ENCODE results near the gene PMVK.

DNA sequence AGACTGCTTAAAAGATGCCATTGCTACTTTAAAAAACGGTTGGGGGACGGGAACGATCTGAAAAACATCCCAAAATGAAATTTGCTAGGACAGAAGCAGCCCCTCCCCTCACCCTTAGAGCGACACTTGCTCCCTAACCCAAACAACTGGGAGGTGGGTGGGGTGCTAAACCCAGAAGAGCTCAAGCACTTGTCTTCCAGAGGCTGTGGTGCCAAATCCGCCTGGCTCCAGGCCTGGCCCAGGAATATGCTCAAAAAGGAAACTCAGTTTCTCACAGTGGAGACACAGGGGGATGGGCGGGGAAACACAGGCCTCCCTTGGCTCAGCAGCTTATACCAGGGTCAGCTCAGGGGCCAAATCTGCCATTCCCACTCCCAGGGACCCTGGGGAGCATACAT lies 20.0 kb upstream of the PMVK start:
- no peak for TF ChIP-seq POLR2A (IDR thresholded peaks at IDR 0.05)
- TF ChIP-seq, protein P1, sequence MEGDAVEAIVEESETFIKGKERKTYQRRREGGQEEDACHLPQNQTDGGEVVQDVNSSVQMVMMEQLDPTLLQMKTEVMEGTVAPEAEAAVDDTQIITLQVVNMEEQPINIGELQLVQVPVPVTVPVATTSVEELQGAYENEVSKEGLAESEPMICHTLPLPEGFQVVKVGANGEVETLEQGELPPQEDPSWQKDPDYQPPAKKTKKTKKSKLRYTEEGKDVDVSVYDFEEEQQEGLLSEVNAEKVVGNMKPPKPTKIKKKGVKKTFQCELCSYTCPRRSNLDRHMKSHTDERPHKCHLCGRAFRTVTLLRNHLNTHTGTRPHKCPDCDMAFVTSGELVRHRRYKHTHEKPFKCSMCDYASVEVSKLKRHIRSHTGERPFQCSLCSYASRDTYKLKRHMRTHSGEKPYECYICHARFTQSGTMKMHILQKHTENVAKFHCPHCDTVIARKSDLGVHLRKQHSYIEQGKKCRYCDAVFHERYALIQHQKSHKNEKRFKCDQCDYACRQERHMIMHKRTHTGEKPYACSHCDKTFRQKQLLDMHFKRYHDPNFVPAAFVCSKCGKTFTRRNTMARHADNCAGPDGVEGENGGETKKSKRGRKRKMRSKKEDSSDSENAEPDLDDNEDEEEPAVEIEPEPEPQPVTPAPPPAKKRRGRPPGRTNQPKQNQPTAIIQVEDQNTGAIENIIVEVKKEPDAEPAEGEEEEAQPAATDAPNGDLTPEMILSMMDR (IDR thresholded peaks at IDR 0.05), result no peak

Measured in esophagus squamous epithelium (tissue), 4 donors.